OCI-LY3 (cell line): ENCODE data around the gene SPANXA2.

Source experiments
- EZH2phosphoT487 ChIP-seq: fragments of 200-600 bp; shearing (Covaris generic); IDR thresholded peaks from 2 replicates; pipeline ENCODE4 v1.6.1; 2018; ENCODE audit warnings: antibody characterized with exemption, mixed run types, low read depth
- TF ChIP-seq, protein P1 (sequence below): fragments of 200-600, 300-600 bp; sonication (generic); IDR thresholded peaks from 2 replicates; pipeline ENCODE4 v1.5.1; 2014; ENCODE audit warnings: antibody characterized with exemption, low read length, low read depth

DNA sequence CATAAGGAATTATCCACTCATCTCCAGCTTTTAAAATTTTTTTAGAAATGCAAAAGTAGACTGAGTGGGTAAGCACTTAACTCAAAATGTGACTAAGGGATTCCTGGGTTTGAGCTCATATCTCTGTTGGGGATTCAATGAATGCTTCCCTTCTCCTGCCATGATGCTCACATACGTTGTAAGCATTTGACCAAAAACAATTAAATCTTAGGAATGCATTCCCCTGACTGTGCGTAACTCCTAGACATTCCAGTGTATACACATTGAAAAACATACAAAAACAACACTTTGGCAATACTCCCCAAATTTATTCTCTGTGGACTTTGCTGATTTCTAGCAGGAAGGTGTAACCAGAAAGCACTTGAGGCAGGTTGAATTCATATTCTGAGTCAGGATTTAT, 29.8 kb downstream of the SPANXA2 start:
- TF ChIP-seq, protein P1, sequence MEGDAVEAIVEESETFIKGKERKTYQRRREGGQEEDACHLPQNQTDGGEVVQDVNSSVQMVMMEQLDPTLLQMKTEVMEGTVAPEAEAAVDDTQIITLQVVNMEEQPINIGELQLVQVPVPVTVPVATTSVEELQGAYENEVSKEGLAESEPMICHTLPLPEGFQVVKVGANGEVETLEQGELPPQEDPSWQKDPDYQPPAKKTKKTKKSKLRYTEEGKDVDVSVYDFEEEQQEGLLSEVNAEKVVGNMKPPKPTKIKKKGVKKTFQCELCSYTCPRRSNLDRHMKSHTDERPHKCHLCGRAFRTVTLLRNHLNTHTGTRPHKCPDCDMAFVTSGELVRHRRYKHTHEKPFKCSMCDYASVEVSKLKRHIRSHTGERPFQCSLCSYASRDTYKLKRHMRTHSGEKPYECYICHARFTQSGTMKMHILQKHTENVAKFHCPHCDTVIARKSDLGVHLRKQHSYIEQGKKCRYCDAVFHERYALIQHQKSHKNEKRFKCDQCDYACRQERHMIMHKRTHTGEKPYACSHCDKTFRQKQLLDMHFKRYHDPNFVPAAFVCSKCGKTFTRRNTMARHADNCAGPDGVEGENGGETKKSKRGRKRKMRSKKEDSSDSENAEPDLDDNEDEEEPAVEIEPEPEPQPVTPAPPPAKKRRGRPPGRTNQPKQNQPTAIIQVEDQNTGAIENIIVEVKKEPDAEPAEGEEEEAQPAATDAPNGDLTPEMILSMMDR: no peak
- no peak for TF ChIP-seq EZH2phosphoT487
